ENCODE measurements around the gene TMEM255A. TPM values are rescaled to one million over a fixed set of nuclear protein-coding genes. Genes with fewer than 3 reads are reported as not detected.

TMEM255A gene
- total and polyA plus RNA-seq, 2 of the 13 experiments (the other 11 are each of a cell fraction or from before 2014, with no cell fraction given): 0.13 to 0.40 TPM

- TF ChIP-seq ZFP91 (CRISPR knock-in tag; IDR thresholded peaks at IDR 0.05; ENCODE audit: borderline replicate concordance) (peak; percentile 61; the same call in 1 of the 2 replicates), ETV5 (CRISPR knock-in tag; IDR thresholded peaks at IDR 0.05; ENCODE audit: borderline replicate concordance) (peak; percentile 74), MIER3 (CRISPR knock-in tag; IDR thresholded peaks at IDR 0.05; ENCODE audit: borderline replicate concordance) (peak; percentile 18; the same call in 1 of the 2 replicates), DMAP1 (CRISPR knock-in tag; IDR thresholded peaks at IDR 0.05) (peak; percentile 52; the same call in 1 of the 2 replicates), ZNF33A (CRISPR knock-in tag; IDR thresholded peaks at IDR 0.05; ENCODE audit: borderline replicate concordance) (0 out of 2 replicates have a peak, but pooled peaks have one; percentile 24), ZSCAN30 (CRISPR knock-in tag; IDR thresholded peaks at IDR 0.05) (0 out of 2 replicates have a peak, but pooled peaks have one; percentile 37), ZNF552 (CRISPR knock-in tag; IDR thresholded peaks at IDR 0.05; ENCODE audit: borderline replicate concordance) (no peak), ZNF205 (CRISPR knock-in tag; IDR thresholded peaks at IDR 0.05) (peak; percentile 35; the same call in 1 of the 2 replicates), REST (IDR thresholded peaks at IDR 0.05; ENCODE audit: borderline replicate concordance in 1 of 2, low read depth in 1 of 2, low read length in 2 of 2) (0 out of 4 replicates have a peak, but pooled peaks of 1 of the 2 experiments have one; percentile 15), BCLAF1 (IDR thresholded peaks at IDR 0.05) (no peak), ZFX (CRISPR knock-in tag; IDR thresholded peaks at IDR 0.05; ENCODE audit: low read depth) (peak; percentile 68), PRDM10 (CRISPR knock-in tag; IDR thresholded peaks at IDR 0.05; ENCODE audit: low read depth) (0 out of 2 replicates have a peak, but pooled peaks have one; percentile 46), EP300 (IDR thresholded peaks at IDR 0.05; ENCODE audit: low read depth in 2 of 2, low read length in 2 of 2) (0 out of 4 replicates have a peak, but pooled peaks have one; percentile 23 to 27), EP300 (CRISPR knock-in tag; IDR thresholded peaks at IDR 0.05; ENCODE audit: borderline replicate concordance) (no peak; the same call in 1 of the 2 replicates)
Observed at GRCh38 chrX:120244735-120245498, 66.3 kb downstream of the TMEM255A start (continued).
